HCT116 (cell line): Measurements from ENCODE around the gene GRAMD4. TPM values are rescaled to one million over a fixed set of nuclear protein-coding genes. Genes with fewer than 3 reads are reported as not detected.

Source experiments
- ATAC-seq: fragments of 200-7000 bp; cut with Tn5 transposase; 2 replicates; pipeline ENCODE4 v1.9.1; 2020; ENCODE audit warnings: mild to moderate bottlenecking, moderate library complexity
- BruUV-seq: library from RNA; stranded (reverse); fragments of 400-500 nt; replicated peaks from 2 replicates; lab custom pipeline; 2021; lab: Mats Ljungman, UMichigan
- CTCF ChIA-PET: fragments of 300-600 bp; sonication (Branson Sonifier 250); formaldehyde crosslinking; loops from one replicate; lab custom pipeline; 2021; ENCODE audit warnings: antibody characterized with exemption; lab: Charles Lee
- POLR2A ChIA-PET: fragments of 300-600, 350-600 bp; sonication (Branson Sonifier 250); formaldehyde crosslinking; loops from one replicate; lab custom pipeline; 2021; ENCODE audit warnings: antibody characterized with exemption; lab: Charles Lee
- RAD21 ChIA-PET, 2 experiments: fragments of 300-600 bp; sonication (Branson Sonifier 250); formaldehyde crosslinking; loops; one replicate each; lab custom pipeline; 2023; ENCODE audit warnings: low total read pairs in 2 of 2; ENCODE audit not compliant: uncharacterized antibody in 2 of 2, unreplicated experiment in 2 of 2, low non-redundant PET in 1 of 2; lab: Charles Lee
- DNase-seq: peaks from one replicate; pipeline ENCODE4 v3.0.0-alpha.2; 2010; ENCODE audit warnings: low read depth, low spot score
- H2AFZ ChIP-seq: fragments of 200-600 bp; shearing (Covaris generic), sonication (generic); 2 replicates; pipeline ENCODE4 v1.6.1; 2017; ENCODE audit warnings: low read depth, mixed run types, mixed read lengths, antibody characterized with exemption, low read length; ENCODE audit not compliant: poor library complexity, severe bottlenecking
- H3K27ac ChIP-seq: 2 replicates; pipeline ENCODE4 v1.5.1; 2012; ENCODE audit warnings: low read depth, low read length
- H3K27me3 ChIP-seq: fragments of 200-600 bp; sonication (generic); 2 replicates; pipeline ENCODE4 v1.6.1; 2016; ENCODE audit warnings: mixed run types, low read length, mixed read lengths; ENCODE audit not compliant: insufficient read depth
- H3K36me3 ChIP-seq, 2 experiments: fragments of 200-500 bp in 1 of 2; fragments of 200-600 bp in 1 of 2; sonication (Bioruptor generic) in 1 of 2; sonication (generic) in 1 of 2; 2 replicates each; pipeline versions ENCODE4 v1.5.1 to v1.6.1; 2014 to 2016; ENCODE audit warnings: low read length in 2 of 2, inconsistent platforms in 1 of 2, mixed read lengths in 1 of 2, mixed run types in 1 of 2; ENCODE audit not compliant: insufficient read depth in 2 of 2, control insufficient read depth in 1 of 2
- H3K4me1 ChIP-seq, 2 experiments: fragments of 200-600 bp in 1 of 2; sonication (generic) in 1 of 2; 2 replicates each; pipeline versions ENCODE4 v1.5.1 to v1.6.1; 2012 to 2017; ENCODE audit warnings: low read length in 2 of 2, inconsistent platforms in 1 of 2, mild to moderate bottlenecking in 1 of 2, mixed read lengths in 1 of 2, mixed run types in 1 of 2, moderate library complexity in 1 of 2; ENCODE audit not compliant: insufficient read depth in 2 of 2, control insufficient read depth in 1 of 2
- H3K4me2 ChIP-seq: fragments of 200-600 bp; sonication (generic); 2 replicates; pipeline ENCODE4 v1.6.1; 2017; ENCODE audit warnings: mixed run types, low read length, mixed read lengths
- H3K4me3 ChIP-seq, 2 experiments: fragments of 200-600 bp in 1 of 2; sonication (generic) in 1 of 2; replicated peaks in 1 of 2; 2 replicates each; pipeline ENCODE4 v1.5.1; 2011 to 2016; ENCODE audit warnings: low read length in 2 of 2, control low read depth in 1 of 2, low read depth in 1 of 2, mild to moderate bottlenecking in 1 of 2, mixed read lengths in 1 of 2, mixed run types in 1 of 2
- H3K79me2 ChIP-seq: fragments of 200-600 bp; sonication (generic); 2 replicates; pipeline ENCODE4 v1.6.1; 2017; ENCODE audit warnings: mild to moderate bottlenecking, mixed run types, low read length, moderate library complexity, mixed read lengths; ENCODE audit not compliant: insufficient read depth
- H3K9ac ChIP-seq: fragments of 200-600 bp; sonication (generic); 2 replicates; pipeline ENCODE4 v1.6.1; 2016; ENCODE audit warnings: low read length, mixed read lengths
- H3K9me2 ChIP-seq: fragments of 200-600 bp; sonication (generic), shearing (Covaris generic); 2 replicates; pipeline ENCODE4 v1.6.1; 2017; ENCODE audit warnings: mixed run types, mild to moderate bottlenecking, moderate library complexity; ENCODE audit not compliant: insufficient read depth
- H3K9me3 ChIP-seq, 2 experiments: fragments of 200-500 bp in 1 of 2; fragments of 200-600 bp in 1 of 2; sonication (Bioruptor generic) in 1 of 2; sonication (generic) in 1 of 2; 2 replicates each; pipeline ENCODE4 v1.6.1; 2014 to 2017; ENCODE audit warnings: low read length in 2 of 2, mixed read lengths in 2 of 2, inconsistent platforms in 1 of 2, low read depth in 1 of 2, mild to moderate bottlenecking in 1 of 2, mixed run types in 1 of 2, moderate library complexity in 1 of 2; ENCODE audit not compliant: control insufficient read depth in 1 of 2, insufficient read depth in 1 of 2
- H4K20me1 ChIP-seq: fragments of 200-600 bp; sonication (generic), shearing (Covaris generic); 2 replicates; pipeline ENCODE4 v1.6.1; 2017; ENCODE audit warnings: mixed run types, mild to moderate bottlenecking, moderate library complexity; ENCODE audit not compliant: insufficient read depth
- CBX3 ChIP-seq: IDR thresholded peaks from 2 replicates; pipeline ENCODE4 v1.6.1; 2012; ENCODE audit warnings: low read depth
- CEBPB ChIP-seq: IDR thresholded peaks from 2 replicates; pipeline ENCODE4 v1.6.1; 2012; ENCODE audit warnings: low read depth
- EZH2 ChIP-seq: fragments of 200-600 bp; sonication (generic); IDR thresholded peaks from 2 replicates; pipeline ENCODE4 v1.6.1; 2017; ENCODE audit warnings: antibody characterized with exemption, mixed run types
- FOSL1 ChIP-seq: IDR thresholded peaks from 2 replicates; pipeline ENCODE4 v1.6.1; 2012; ENCODE audit warnings: low read depth
- POLR2AphosphoS5 ChIP-seq: IDR thresholded peaks from 2 replicates; pipeline ENCODE4 v1.6.1; 2011; ENCODE audit warnings: mild to moderate bottlenecking, low read depth, low read length, moderate library complexity
- RAD21 ChIP-seq: IDR thresholded peaks from 2 replicates; pipeline ENCODE4 v1.6.1; 2012; ENCODE audit warnings: low read depth, mild to moderate bottlenecking
- TCF7L2 ChIP-seq: IDR thresholded peaks from 2 replicates; pipeline ENCODE4 v1.7.0; 2011; ENCODE audit warnings: borderline replicate concordance, inconsistent platforms; ENCODE audit not compliant: insufficient read depth, insufficient read length; ENCODE audit errors: extremely low read depth
- ZNF274 ChIP-seq: fragments of 200-500 bp; sonication (Bioruptor generic); IDR thresholded peaks from 2 replicates; pipeline ENCODE4 v1.6.1; 2014; ENCODE audit warnings: mild to moderate bottlenecking, low read depth, low read length, inconsistent platforms
- intact Hi-C: fragments of 100-400 bp; cut with micrococcal nuclease; formaldehyde crosslinking; loops from 2 replicates; pipeline ENCODE4 v1.10.0; 2022
- total RNA-seq: library from RNA; stranded (reverse); gene quantifications from one replicate; pipeline ENCODE4 v1.2.1, GENCODE V29; 2021; ENCODE audit not compliant: unreplicated experiment
- TF ChIP-seq, protein P1 (sequence below): IDR thresholded peaks from 2 replicates; pipeline ENCODE4 v1.6.1; 2012; ENCODE audit warnings: low read depth
- TF ChIP-seq, protein P2 (sequence below), 3 experiments: fragments of 200-600 bp in 1 of 3; sonication (generic) in 1 of 3; IDR thresholded peaks in 2 of 3; conservative IDR thresholded peaks in 1 of 3; 2 replicates each; pipeline ENCODE4 v1.5.1; 2012 to 2017; ENCODE audit warnings: low read depth in 2 of 3, low read length in 2 of 3, antibody characterized with exemption in 1 of 3, borderline replicate concordance in 1 of 3, control low read depth in 1 of 3, mild to moderate bottlenecking in 1 of 3, mixed read lengths in 1 of 3, mixed run types in 1 of 3, moderate library complexity in 1 of 3; ENCODE audit not compliant: insufficient read depth in 1 of 3
- TF ChIP-seq, protein P3 (sequence below): IDR thresholded peaks from 2 replicates; pipeline ENCODE4 v1.6.1; 2012

Gene GRAMD4
- total RNA-seq, 1 experiment from 2014 or later: 25.8 TPM

DNA sequence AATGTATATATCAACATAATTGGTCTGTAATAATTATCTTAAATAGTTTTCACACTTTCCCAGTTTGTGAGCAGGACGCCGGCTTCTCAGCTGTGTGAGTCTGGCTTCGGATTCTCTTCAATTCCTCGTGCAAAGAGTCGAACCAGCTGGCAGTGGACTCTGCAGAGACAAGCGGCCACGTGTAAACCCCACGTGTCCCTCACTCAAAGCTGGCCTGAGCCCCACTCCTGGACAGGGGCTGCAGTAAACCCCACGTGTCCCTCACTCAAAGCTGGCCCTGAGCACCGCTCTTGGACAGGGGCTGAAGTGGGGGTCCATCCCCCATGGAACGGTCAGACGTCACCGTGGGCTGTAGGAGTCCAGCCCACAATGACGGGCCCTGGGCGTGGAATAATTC lies 66.9 kb downstream of the GRAMD4 start:
- Histone ChIP-seq H3K9me3 (no peaks in the 10 kb centered on the region), H3K9me2 (no peaks in the 10 kb centered on the region), H3K27me3 (no peaks in the 10 kb centered on the region), H3K4me3 (no peak overlapping the region), H3K36me3 (peaks cover 14 to 15% of the 10 kb centered on the region in 2 experiments; a peak in 3 of 4 replicates), H4K20me1 (no peaks in the 10 kb centered on the region), H3K27ac (no peak overlapping the region), H3K79me2 (no peaks in the 10 kb centered on the region), H3K9ac (no peak overlapping the region), H2AFZ (no peak overlapping the region), H3K4me2 (no peak overlapping the region), H3K4me1 (no peaks in the 10 kb centered on the region)
- ATAC-seq: no peak
- DNase-seq: no peak
- ChIA-PET POLR2A (no interaction called here), CTCF (no interaction called here), RAD21 (no interaction called here)
- no peak for TF ChIP-seq ZNF274
- TF ChIP-seq, protein P1, sequence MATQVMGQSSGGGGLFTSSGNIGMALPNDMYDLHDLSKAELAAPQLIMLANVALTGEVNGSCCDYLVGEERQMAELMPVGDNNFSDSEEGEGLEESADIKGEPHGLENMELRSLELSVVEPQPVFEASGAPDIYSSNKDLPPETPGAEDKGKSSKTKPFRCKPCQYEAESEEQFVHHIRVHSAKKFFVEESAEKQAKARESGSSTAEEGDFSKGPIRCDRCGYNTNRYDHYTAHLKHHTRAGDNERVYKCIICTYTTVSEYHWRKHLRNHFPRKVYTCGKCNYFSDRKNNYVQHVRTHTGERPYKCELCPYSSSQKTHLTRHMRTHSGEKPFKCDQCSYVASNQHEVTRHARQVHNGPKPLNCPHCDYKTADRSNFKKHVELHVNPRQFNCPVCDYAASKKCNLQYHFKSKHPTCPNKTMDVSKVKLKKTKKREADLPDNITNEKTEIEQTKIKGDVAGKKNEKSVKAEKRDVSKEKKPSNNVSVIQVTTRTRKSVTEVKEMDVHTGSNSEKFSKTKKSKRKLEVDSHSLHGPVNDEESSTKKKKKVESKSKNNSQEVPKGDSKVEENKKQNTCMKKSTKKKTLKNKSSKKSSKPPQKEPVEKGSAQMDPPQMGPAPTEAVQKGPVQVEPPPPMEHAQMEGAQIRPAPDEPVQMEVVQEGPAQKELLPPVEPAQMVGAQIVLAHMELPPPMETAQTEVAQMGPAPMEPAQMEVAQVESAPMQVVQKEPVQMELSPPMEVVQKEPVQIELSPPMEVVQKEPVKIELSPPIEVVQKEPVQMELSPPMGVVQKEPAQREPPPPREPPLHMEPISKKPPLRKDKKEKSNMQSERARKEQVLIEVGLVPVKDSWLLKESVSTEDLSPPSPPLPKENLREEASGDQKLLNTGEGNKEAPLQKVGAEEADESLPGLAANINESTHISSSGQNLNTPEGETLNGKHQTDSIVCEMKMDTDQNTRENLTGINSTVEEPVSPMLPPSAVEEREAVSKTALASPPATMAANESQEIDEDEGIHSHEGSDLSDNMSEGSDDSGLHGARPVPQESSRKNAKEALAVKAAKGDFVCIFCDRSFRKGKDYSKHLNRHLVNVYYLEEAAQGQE: no peak
- no peak for TF ChIP-seq EZH2
- TF ChIP-seq TCF7L2: no peak
- TF ChIP-seq RAD21: no peak
- TF ChIP-seq CBX3: no peak
- TF ChIP-seq POLR2AphosphoS5: no peak
- TF ChIP-seq, protein P2, sequence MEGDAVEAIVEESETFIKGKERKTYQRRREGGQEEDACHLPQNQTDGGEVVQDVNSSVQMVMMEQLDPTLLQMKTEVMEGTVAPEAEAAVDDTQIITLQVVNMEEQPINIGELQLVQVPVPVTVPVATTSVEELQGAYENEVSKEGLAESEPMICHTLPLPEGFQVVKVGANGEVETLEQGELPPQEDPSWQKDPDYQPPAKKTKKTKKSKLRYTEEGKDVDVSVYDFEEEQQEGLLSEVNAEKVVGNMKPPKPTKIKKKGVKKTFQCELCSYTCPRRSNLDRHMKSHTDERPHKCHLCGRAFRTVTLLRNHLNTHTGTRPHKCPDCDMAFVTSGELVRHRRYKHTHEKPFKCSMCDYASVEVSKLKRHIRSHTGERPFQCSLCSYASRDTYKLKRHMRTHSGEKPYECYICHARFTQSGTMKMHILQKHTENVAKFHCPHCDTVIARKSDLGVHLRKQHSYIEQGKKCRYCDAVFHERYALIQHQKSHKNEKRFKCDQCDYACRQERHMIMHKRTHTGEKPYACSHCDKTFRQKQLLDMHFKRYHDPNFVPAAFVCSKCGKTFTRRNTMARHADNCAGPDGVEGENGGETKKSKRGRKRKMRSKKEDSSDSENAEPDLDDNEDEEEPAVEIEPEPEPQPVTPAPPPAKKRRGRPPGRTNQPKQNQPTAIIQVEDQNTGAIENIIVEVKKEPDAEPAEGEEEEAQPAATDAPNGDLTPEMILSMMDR (IDR thresholded peaks at IDR 0.05 in 2 of 3, conservative IDR thresholded peaks at IDR 0.05 in 1 of 3; ENCODE audit: borderline replicate concordance in 1 of 3, insufficient read depth in 1 of 3, low read depth in 2 of 3, low read length in 2 of 3): no peak
- TF ChIP-seq, protein P3, sequence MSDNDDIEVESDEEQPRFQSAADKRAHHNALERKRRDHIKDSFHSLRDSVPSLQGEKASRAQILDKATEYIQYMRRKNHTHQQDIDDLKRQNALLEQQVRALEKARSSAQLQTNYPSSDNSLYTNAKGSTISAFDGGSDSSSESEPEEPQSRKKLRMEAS: no peak
- no peak for TF ChIP-seq CEBPB
- TF ChIP-seq FOSL1: no peak
- intact Hi-C loops: no loop called here
- BruUV-seq: no TSS peak
